ENCODE measurements around the gene GHRHR.

DNA sequence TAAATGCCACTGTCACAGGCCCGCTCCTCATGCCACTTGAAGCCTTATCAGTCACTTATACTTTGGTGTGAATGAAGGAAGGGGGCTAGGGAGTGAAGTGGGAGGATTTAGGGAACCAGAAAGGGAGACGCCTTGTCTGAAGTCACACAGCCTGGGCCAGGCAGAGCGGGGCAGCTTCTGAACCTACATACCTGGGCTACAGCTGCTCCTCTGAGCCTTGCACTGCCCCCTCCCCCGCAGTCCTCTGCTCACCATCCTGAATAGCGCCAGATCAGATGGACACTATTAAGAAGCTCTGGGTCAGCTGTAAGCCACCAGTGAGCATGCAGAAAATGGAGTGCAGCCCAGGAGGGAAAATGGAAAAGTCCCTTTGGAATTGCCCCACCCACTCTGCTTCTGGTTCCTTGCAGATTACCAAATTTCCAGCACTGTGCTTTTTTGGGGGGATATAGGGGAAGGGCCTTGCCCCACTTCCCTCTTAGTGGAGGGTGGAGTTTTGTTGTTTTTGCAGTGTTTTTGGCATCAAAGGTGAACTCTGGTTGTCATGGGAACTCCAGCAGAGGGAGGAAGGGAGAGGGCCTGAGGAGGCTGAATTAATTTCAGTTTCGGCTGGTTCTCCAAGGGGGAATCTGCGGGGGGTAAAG, 53.4 kb downstream of the GHRHR start:
- TF ChIP-seq, protein P1, sequence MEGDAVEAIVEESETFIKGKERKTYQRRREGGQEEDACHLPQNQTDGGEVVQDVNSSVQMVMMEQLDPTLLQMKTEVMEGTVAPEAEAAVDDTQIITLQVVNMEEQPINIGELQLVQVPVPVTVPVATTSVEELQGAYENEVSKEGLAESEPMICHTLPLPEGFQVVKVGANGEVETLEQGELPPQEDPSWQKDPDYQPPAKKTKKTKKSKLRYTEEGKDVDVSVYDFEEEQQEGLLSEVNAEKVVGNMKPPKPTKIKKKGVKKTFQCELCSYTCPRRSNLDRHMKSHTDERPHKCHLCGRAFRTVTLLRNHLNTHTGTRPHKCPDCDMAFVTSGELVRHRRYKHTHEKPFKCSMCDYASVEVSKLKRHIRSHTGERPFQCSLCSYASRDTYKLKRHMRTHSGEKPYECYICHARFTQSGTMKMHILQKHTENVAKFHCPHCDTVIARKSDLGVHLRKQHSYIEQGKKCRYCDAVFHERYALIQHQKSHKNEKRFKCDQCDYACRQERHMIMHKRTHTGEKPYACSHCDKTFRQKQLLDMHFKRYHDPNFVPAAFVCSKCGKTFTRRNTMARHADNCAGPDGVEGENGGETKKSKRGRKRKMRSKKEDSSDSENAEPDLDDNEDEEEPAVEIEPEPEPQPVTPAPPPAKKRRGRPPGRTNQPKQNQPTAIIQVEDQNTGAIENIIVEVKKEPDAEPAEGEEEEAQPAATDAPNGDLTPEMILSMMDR (IDR thresholded peaks at IDR 0.05; ENCODE audit: low read length) = no peak
- TF ChIP-seq EZH2phosphoT487 (IDR thresholded peaks at IDR 0.05; ENCODE audit: low read length) = no peak
